ENCODE data around the gene ZNF385A. TPM values are rescaled to one million over a fixed set of nuclear protein-coding genes. Genes with fewer than 3 reads are reported as not detected.

The ZNF385A gene
- total and polyA plus RNA-seq, 2 of the 8 experiments (the other 6 are each of a cell fraction or from before 2014, with no cell fraction given): 5.2 to 14.3 TPM

- no peak for TF ChIP-seq CHD7 (IDR thresholded peaks at IDR 0.05; ENCODE audit: insufficient replicate concordance, low read length)
These were observed 33.3 kb upstream of the ZNF385A start (continued) for GRCh38 chr12:54417712-54418440.
